NB4 (cell line): ENCODE measurements around the gene STAC.

ENCODE experiments used
- POLR2A ChIP-seq: IDR thresholded peaks from 2 replicates; pipeline ENCODE4 v1.6.1; 2011; ENCODE audit warnings: mild to moderate bottlenecking; ENCODE audit not compliant: insufficient read length; ENCODE audit errors: extremely low read depth
- TF ChIP-seq, protein P1 (sequence below): IDR thresholded peaks from one replicate; pipeline ENCODE4 v1.5.1; 2012; ENCODE audit warnings: low read depth, low read length

DNA sequence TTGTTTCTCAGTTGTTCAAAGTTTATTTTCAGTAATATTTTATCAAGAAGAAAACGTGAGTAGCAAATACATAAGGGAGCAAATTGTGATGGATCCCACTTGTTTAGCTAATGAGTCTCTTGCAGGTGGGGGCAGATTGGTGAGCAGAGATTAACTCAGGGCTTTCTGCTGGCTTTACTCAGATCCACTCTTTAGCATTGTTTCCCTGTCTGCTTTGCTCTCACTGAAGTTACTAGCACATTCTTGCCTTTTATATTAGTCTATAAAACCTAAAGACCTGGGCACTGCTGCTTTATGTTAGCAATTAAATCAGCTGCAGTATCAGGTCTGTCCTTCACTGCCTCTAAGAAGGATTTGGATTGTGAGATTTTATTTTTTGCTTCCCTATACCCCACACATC, 71.5 kb downstream of the STAC start:
- no peak for TF ChIP-seq POLR2A
- TF ChIP-seq, protein P1, sequence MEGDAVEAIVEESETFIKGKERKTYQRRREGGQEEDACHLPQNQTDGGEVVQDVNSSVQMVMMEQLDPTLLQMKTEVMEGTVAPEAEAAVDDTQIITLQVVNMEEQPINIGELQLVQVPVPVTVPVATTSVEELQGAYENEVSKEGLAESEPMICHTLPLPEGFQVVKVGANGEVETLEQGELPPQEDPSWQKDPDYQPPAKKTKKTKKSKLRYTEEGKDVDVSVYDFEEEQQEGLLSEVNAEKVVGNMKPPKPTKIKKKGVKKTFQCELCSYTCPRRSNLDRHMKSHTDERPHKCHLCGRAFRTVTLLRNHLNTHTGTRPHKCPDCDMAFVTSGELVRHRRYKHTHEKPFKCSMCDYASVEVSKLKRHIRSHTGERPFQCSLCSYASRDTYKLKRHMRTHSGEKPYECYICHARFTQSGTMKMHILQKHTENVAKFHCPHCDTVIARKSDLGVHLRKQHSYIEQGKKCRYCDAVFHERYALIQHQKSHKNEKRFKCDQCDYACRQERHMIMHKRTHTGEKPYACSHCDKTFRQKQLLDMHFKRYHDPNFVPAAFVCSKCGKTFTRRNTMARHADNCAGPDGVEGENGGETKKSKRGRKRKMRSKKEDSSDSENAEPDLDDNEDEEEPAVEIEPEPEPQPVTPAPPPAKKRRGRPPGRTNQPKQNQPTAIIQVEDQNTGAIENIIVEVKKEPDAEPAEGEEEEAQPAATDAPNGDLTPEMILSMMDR, result no peak
